Liver (tissue), 9 donors: Measurements from ENCODE around the gene VOPP1. TPM values are rescaled to one million over a fixed set of nuclear protein-coding genes. Genes with fewer than 3 reads are reported as not detected.

ENCODE experiments used
- DNase-seq: peaks from one replicate; pipeline ENCODE4 v3.0.0-alpha.2; 2017; ENCODE audit warnings: low spot score
- H3K27ac ChIP-seq, 2 donors: one replicate each; pipeline ENCODE4 v1.7.0; 2013; ENCODE audit warnings: inconsistent platforms in 2 of 2, low read length in 2 of 2, control low read depth in 1 of 2, low read depth in 1 of 2, mild to moderate bottlenecking in 1 of 2
- H3K27me3 ChIP-seq, 4 donors: one replicate each; pipeline versions ENCODE4 v1.6.1 to v1.7.0; 2013; ENCODE audit warnings: low read length in 3 of 4, inconsistent platforms in 1 of 4, mild to moderate bottlenecking in 1 of 4, moderate library complexity in 1 of 4; ENCODE audit not compliant: control insufficient read depth in 4 of 4, insufficient read depth in 4 of 4
- H3K36me3 ChIP-seq, 4 donors: one replicate each; pipeline versions ENCODE4 v1.6.1 to v1.7.0; 2013; ENCODE audit warnings: low read length in 3 of 4, mild to moderate bottlenecking in 3 of 4, low read depth in 1 of 4, moderate library complexity in 1 of 4; ENCODE audit not compliant: control insufficient read depth in 4 of 4, insufficient read depth in 3 of 4
- H3K4me1 ChIP-seq, 4 donors: one replicate each; pipeline versions ENCODE4 v1.6.1 to v1.7.0; 2013; ENCODE audit warnings: low read length in 3 of 4, mild to moderate bottlenecking in 3 of 4, moderate library complexity in 1 of 4; ENCODE audit not compliant: control insufficient read depth in 4 of 4, insufficient read depth in 4 of 4
- H3K4me3 ChIP-seq, 3 donors: one replicate each; pipeline versions ENCODE4 v1.6.1 to v1.7.0; 2013; ENCODE audit warnings: low read length in 3 of 3, control low read depth in 1 of 3, low read depth in 1 of 3, mild to moderate bottlenecking in 1 of 3
- H3K9ac ChIP-seq, 2 donors: one replicate each; pipeline ENCODE4 v1.7.0; 2013; ENCODE audit warnings: low read length in 2 of 2, mild to moderate bottlenecking in 2 of 2, moderate library complexity in 2 of 2, control low read depth in 1 of 2, low read depth in 1 of 2
- H3K9me3 ChIP-seq, 4 donors: one replicate each; pipeline versions ENCODE4 v1.6.1 to v1.7.0; 2013; ENCODE audit warnings: low read length in 3 of 4; ENCODE audit not compliant: control insufficient read depth in 4 of 4
- EGR1 ChIP-seq, 2 donors: IDR thresholded peaks; 2 replicates each; pipeline ENCODE4 v1.6.1; 2016 to 2018; ENCODE audit warnings: antibody characterized with exemption in 2 of 2, low read depth in 2 of 2
- FOXA1 ChIP-seq: IDR thresholded peaks from 2 replicates; pipeline ENCODE4 v1.6.1; 2016; ENCODE audit warnings: antibody characterized with exemption
- FOXA2 ChIP-seq: IDR thresholded peaks from 2 replicates; pipeline ENCODE4 v1.6.1; 2016; ENCODE audit warnings: antibody characterized with exemption
- GABPA ChIP-seq, 2 donors: IDR thresholded peaks in 1 of 2; conservative IDR thresholded peaks in 1 of 2; 2 replicates each; pipeline ENCODE4 v1.6.1; 2016; ENCODE audit warnings: antibody characterized with exemption in 2 of 2, mild to moderate bottlenecking in 1 of 2, moderate library complexity in 1 of 2
- HNF4A ChIP-seq, 2 donors: conservative IDR thresholded peaks; 2 replicates each; pipeline ENCODE4 v1.6.1; 2016; ENCODE audit warnings: antibody characterized with exemption in 2 of 2, mild to moderate bottlenecking in 2 of 2
- HNF4G ChIP-seq: IDR thresholded peaks from 2 replicates; pipeline ENCODE4 v1.6.1; 2016; ENCODE audit warnings: antibody characterized with exemption
- JUND ChIP-seq, 2 donors: IDR thresholded peaks; 2 replicates each; pipeline ENCODE4 v1.6.1; 2016; ENCODE audit warnings: antibody characterized with exemption in 2 of 2
- NR2F2 ChIP-seq: IDR thresholded peaks from 2 replicates; pipeline ENCODE4 v1.6.1; 2016; ENCODE audit warnings: antibody characterized with exemption
- RAD21 ChIP-seq, 2 donors: IDR thresholded peaks; 2 replicates each; pipeline ENCODE4 v1.6.1; 2016; ENCODE audit warnings: antibody characterized with exemption in 2 of 2, mild to moderate bottlenecking in 2 of 2
- RXRA ChIP-seq, 2 donors: IDR thresholded peaks; 2 replicates each; pipeline ENCODE4 v1.6.1; 2017 to 2018; ENCODE audit warnings: antibody characterized with exemption in 2 of 2, mild to moderate bottlenecking in 1 of 2
- SP1 ChIP-seq: IDR thresholded peaks from 2 replicates; pipeline ENCODE4 v1.6.1; 2018; ENCODE audit warnings: antibody characterized with exemption, mild to moderate bottlenecking
- TAF1 ChIP-seq: conservative IDR thresholded peaks from 2 replicates; pipeline ENCODE4 v1.6.1; 2016; ENCODE audit warnings: antibody characterized with exemption, mild to moderate bottlenecking
- YY1 ChIP-seq: IDR thresholded peaks from 2 replicates; pipeline ENCODE4 v1.6.1; 2016; ENCODE audit warnings: antibody characterized with exemption, mild to moderate bottlenecking
- WGBS: extraction: QIAGEN DNeasy Blood & Tissue Kit; methylation state at CpG from one replicate; pipeline ENCODE4 v1.1.7; 2013; 5-methylcytosine and 5-hydroxymethylcytosine counted together
- polyA plus RNA-seq, 2 donors: library from polyadenylated mRNA; stranded (reverse) in 1 of 2; unstranded in 1 of 2; fragments of 200-250 nt in 1 of 2; fragments of >200 nt in 1 of 2; fragmentation: Nextera tagmentation in 1 of 2; extraction: Ambion mirVana in 1 of 2; gene quantifications; one replicate each; pipeline versions ENCODE4 v1.2.1 to v1.2.3, GENCODE V29; 2013 to 2015
- total RNA-seq, 2 donors: library from RNA; depleted of rRNA; stranded (reverse); fragments of >200 nt; gene quantifications; one replicate each; pipeline ENCODE4 v1.2.3, GENCODE V29; 2014
- TF ChIP-seq, protein P1 (sequence below): IDR thresholded peaks from 2 replicates; pipeline ENCODE4 v1.6.1; 2016; ENCODE audit warnings: antibody characterized with exemption
- TF ChIP-seq, protein P2 (sequence below): fragments of 150-350 bp; IDR thresholded peaks from 2 replicates; pipeline ENCODE4 v1.5.1; 2017; ENCODE audit warnings: improper control_type of control experiment, low read depth, low read length; ENCODE audit not compliant: missing input control
- TF ChIP-seq, protein P3 (sequence below): IDR thresholded peaks from 2 replicates; pipeline ENCODE4 v1.6.1; 2016; ENCODE audit warnings: antibody characterized with exemption
- TF ChIP-seq, protein P4 (sequence below): IDR thresholded peaks from 2 replicates; pipeline ENCODE4 v1.6.1; 2016; ENCODE audit warnings: antibody characterized with exemption
- TF ChIP-seq, protein P5 (sequence below): IDR thresholded peaks from 2 replicates; pipeline ENCODE4 v1.6.1; 2016; ENCODE audit warnings: antibody characterized with exemption, mild to moderate bottlenecking
- donor health status: healthy.
- donor health status: healthy.
- donor health status: healthy.
- donor health status: healthy.
- donor health status: healthy.

Gene VOPP1
- total and polyA plus RNA-seq, 4 donors, result 11.5 to 23.8 (median 21.7) TPM

DNA sequence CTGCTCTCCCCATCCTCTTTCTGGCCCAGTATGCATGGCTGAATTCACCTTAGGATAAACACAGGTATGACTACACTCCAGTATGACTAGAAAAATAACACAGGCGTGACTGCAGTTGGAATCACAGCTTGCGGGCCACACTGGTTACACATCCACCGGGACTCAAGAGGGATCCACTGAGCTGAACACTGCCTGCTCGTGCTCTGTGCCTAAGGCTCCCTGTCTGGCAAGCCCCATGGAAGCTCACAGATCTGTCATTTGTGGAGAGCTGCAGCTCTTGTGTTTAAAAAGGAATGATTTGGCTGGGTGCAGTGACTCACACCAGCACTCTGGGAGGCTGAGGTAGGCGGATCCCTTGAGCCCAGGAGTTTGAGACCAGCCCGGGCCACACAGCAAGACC, 26.8 kb downstream of the VOPP1 start:
- Histone ChIP-seq H3K4me3 (no peak overlapping the region), H3K4me1 (peaks cover 6 to 11% (median 8%) of the 10 kb centered on the region in 4 donors), H3K9me3 (no peaks in the 10 kb centered on the region), H3K36me3 (no peaks in the 10 kb centered on the region), H3K27ac (no peak overlapping the region), H3K9ac (no peak overlapping the region), H3K27me3 (no peaks in the 10 kb centered on the region)
- TF ChIP-seq RXRA (IDR thresholded peaks at IDR 0.05) (no peak), RAD21 (IDR thresholded peaks at IDR 0.05) (no peak), SP1 (no peak), FOXA1 (no peak), FOXA2 (no peak), GABPA (IDR thresholded peaks at IDR 0.05 in 1 of 2, conservative IDR thresholded peaks at IDR 0.05 in 1 of 2) (no peak), TAF1 (no peak), NR2F2 (no peak), HNF4A (conservative IDR thresholded peaks at IDR 0.05) (no peak), YY1 (no peak)
- TF ChIP-seq, protein P1, sequence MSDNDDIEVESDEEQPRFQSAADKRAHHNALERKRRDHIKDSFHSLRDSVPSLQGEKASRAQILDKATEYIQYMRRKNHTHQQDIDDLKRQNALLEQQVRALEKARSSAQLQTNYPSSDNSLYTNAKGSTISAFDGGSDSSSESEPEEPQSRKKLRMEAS, result no peak
- TF ChIP-seq, protein P2, sequence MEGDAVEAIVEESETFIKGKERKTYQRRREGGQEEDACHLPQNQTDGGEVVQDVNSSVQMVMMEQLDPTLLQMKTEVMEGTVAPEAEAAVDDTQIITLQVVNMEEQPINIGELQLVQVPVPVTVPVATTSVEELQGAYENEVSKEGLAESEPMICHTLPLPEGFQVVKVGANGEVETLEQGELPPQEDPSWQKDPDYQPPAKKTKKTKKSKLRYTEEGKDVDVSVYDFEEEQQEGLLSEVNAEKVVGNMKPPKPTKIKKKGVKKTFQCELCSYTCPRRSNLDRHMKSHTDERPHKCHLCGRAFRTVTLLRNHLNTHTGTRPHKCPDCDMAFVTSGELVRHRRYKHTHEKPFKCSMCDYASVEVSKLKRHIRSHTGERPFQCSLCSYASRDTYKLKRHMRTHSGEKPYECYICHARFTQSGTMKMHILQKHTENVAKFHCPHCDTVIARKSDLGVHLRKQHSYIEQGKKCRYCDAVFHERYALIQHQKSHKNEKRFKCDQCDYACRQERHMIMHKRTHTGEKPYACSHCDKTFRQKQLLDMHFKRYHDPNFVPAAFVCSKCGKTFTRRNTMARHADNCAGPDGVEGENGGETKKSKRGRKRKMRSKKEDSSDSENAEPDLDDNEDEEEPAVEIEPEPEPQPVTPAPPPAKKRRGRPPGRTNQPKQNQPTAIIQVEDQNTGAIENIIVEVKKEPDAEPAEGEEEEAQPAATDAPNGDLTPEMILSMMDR, result no peak
- TF ChIP-seq, protein P3, sequence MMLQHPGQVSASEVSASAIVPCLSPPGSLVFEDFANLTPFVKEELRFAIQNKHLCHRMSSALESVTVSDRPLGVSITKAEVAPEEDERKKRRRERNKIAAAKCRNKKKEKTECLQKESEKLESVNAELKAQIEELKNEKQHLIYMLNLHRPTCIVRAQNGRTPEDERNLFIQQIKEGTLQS, result no peak
- TF ChIP-seq, protein P4, sequence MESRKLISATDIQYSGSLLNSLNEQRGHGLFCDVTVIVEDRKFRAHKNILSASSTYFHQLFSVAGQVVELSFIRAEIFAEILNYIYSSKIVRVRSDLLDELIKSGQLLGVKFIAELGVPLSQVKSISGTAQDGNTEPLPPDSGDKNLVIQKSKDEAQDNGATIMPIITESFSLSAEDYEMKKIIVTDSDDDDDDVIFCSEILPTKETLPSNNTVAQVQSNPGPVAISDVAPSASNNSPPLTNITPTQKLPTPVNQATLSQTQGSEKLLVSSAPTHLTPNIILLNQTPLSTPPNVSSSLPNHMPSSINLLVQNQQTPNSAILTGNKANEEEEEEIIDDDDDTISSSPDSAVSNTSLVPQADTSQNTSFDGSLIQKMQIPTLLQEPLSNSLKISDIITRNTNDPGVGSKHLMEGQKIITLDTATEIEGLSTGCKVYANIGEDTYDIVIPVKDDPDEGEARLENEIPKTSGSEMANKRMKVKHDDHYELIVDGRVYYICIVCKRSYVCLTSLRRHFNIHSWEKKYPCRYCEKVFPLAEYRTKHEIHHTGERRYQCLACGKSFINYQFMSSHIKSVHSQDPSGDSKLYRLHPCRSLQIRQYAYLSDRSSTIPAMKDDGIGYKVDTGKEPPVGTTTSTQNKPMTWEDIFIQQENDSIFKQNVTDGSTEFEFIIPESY, result no peak
- WGBS, result 95% methylated on average over 6 of the region's 6 CpGs
- no peak for DNase-seq

DNA sequence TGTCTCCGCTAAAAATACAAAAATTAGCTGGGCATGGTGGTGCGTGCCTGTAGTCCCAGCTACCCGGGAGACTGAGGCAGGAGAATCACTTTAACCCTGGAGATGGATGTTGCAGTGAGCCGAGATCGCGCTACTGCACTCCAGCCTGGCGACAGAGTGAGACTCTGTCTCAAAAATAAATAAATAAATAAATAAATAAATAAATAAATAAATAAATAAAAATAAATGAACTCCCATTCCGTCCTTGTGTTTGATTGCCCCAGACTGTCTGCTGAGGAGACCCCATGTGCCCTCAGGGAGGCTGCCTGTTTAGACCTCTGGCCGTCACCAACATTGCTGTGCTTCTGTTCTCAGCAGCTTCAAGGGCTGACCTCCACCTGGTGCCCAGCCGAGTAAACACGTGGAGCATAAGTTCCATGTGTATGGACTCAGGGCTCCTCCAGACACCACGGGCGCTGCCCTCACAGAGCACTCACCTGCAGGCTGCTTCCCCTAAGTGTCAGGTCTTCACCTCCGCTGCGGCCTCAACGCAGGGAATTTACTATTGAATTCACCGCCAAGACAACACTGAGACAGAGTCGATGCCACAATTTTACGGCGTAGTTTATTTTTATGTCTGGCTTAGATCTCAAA, 32.0 kb downstream of the VOPP1 start:
- no peak for DNase-seq
- Histone ChIP-seq H3K36me3 (no peaks in the 10 kb centered on the region), H3K27me3 (no peaks in the 10 kb centered on the region), H3K9ac (no peak overlapping the region), H3K4me1 (peaks cover 0 to 4% (median 0%) of the 10 kb centered on the region in 4 donors), H3K4me3 (no peak overlapping the region), H3K9me3 (no peaks in the 10 kb centered on the region), H3K27ac (no peak overlapping the region)
- WGBS, result 98% methylated on average over 20 of the region's 20 CpGs
- TF ChIP-seq JUND (IDR thresholded peaks at IDR 0.05), result no peak
- TF ChIP-seq, protein P1, result no peak
- TF ChIP-seq NR2F2, result no peak
- no peak for TF ChIP-seq SP1
- no peak for TF ChIP-seq EGR1 (IDR thresholded peaks at IDR 0.05; ENCODE audit: low read depth in 2 of 2)
- no peak for TF ChIP-seq YY1
- no peak for TF ChIP-seq FOXA2
- no peak for TF ChIP-seq TAF1
- TF ChIP-seq, protein P4, result no peak
- TF ChIP-seq RAD21 (IDR thresholded peaks at IDR 0.05), result no peak
- TF ChIP-seq, protein P2, result no peak
- TF ChIP-seq HNF4G, result no peak
- TF ChIP-seq GABPA (IDR thresholded peaks at IDR 0.05 in 1 of 2, conservative IDR thresholded peaks at IDR 0.05 in 1 of 2), result no peak
- TF ChIP-seq, protein P5, sequence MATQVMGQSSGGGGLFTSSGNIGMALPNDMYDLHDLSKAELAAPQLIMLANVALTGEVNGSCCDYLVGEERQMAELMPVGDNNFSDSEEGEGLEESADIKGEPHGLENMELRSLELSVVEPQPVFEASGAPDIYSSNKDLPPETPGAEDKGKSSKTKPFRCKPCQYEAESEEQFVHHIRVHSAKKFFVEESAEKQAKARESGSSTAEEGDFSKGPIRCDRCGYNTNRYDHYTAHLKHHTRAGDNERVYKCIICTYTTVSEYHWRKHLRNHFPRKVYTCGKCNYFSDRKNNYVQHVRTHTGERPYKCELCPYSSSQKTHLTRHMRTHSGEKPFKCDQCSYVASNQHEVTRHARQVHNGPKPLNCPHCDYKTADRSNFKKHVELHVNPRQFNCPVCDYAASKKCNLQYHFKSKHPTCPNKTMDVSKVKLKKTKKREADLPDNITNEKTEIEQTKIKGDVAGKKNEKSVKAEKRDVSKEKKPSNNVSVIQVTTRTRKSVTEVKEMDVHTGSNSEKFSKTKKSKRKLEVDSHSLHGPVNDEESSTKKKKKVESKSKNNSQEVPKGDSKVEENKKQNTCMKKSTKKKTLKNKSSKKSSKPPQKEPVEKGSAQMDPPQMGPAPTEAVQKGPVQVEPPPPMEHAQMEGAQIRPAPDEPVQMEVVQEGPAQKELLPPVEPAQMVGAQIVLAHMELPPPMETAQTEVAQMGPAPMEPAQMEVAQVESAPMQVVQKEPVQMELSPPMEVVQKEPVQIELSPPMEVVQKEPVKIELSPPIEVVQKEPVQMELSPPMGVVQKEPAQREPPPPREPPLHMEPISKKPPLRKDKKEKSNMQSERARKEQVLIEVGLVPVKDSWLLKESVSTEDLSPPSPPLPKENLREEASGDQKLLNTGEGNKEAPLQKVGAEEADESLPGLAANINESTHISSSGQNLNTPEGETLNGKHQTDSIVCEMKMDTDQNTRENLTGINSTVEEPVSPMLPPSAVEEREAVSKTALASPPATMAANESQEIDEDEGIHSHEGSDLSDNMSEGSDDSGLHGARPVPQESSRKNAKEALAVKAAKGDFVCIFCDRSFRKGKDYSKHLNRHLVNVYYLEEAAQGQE, result no peak
- no peak for TF ChIP-seq HNF4A (conservative IDR thresholded peaks at IDR 0.05)
